ENCODE data around the gene SH3PXD2A. TPM values are rescaled to one million over a fixed set of nuclear protein-coding genes. Genes with fewer than 3 reads are reported as not detected.
A peak's percentile ranks its signal among the peaks of the same experiment; 100 is the strongest.
"Not testable (repeated sequence)": the region's sequence is repeated elsewhere in the genome, so short reads cannot be mapped to it uniquely, and the experiment has no call there.

The SH3PXD2A gene
- total RNA-seq, 1 experiment from 2014 or later: 0.82 TPM

GRCh38 chr10:103816431-103816830 is 38.9 kb downstream of the SH3PXD2A start:
- DNase-seq (ENCODE audit: extremely low read depth, low read depth): peak; percentile 72

DNA sequence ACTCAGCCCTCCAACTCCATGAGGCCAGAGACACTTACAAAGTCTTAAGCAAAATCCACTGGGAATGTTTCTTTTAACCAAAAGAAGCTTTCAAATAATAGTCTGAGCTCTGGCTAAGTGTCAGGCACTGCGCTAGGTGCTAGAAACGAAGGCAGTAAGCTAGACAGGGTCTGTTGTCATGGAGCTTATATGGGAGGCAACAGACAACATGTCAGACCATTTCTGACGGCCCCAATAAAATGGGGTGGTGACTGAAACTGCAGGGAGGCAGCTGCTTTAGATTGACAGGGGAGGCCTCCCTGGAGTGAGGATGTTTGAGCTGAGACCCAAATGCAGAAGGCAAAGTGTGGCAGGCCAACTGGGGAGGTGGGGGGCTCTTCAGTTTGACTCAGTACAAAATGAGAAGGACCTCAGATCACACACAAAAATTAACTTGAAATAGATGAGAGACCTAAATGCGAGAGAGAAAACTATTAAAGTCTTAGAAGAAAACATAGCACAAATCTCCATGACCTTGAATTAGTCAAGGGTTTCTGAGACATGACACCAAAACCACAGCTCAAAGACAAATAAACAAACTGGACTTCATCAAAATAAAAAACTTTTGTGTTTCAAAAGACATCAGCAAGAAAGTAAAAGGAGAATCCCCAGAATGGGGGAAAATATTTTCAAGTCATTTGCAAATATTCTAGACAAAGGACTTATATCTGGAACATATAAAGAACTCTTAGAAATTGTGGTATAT is 40.6 kb downstream of the SH3PXD2A start:
- DNase-seq (ENCODE audit: extremely low read depth, low read depth): no peak

GRCh38 chr10:103814105-103814504 is 41.3 kb downstream of the SH3PXD2A start:
- DNase-seq (ENCODE audit: extremely low read depth, low read depth): no peak

- not testable (repeated sequence) for DNase-seq (ENCODE audit: extremely low read depth, low read depth)
Observed at GRCh38 chr10:103813312-103813711, 42.1 kb downstream of the SH3PXD2A start.

GRCh38 chr10:103812432-103812831 is 42.9 kb downstream of the SH3PXD2A start:
- DNase-seq (ENCODE audit: extremely low read depth, low read depth): no peak

DNA sequence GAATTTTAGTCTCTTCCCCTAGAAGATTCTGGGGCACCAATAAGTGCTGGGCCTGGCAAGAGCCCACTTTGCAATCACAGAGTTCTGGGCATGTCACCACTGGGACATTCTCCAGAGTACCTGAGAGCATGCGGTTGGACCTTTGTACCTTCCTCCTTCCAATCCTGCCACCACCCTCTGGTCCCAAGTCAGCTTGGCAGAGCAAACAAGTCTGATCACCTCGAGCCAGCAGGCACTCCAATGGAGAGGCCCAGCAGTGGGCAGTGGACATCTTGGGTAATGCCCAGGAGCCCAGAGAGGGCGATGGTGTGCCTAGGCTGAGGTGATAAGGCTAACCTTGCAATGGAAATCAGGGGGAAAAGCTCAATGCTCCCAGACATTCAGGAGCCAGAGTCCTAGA is 43.4 kb downstream of the SH3PXD2A start:
- no peak for DNase-seq (ENCODE audit: extremely low read depth, low read depth)

- DNase-seq (ENCODE audit: extremely low read depth, low read depth): no peak
Observed at GRCh38 chr10:103811463-103811862, 43.9 kb downstream of the SH3PXD2A start.

- DNase-seq (ENCODE audit: extremely low read depth, low read depth): no peak
Observed at GRCh38 chr10:103808780-103809179, 46.6 kb downstream of the SH3PXD2A start.

DNA sequence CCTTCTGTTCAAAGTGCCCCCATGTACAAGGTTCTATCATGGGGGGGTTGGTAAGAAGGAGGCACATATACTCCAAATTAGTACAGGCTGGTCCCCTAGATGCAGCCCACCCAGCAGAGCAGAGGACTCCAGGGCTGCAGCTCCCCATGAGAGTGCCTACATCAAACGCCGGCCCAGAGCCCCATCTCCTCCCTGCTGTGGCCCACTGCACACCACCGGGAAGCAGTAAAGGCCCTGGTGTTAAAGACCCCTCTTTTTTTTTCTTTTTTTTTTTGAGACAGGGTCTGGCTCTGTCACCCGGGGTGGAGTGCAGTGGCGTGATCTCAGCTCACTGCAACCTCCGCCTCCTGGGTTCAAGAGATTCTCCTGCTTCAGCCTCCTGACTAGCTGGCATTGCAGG is 47.4 kb downstream of the SH3PXD2A start:
- no peak for DNase-seq (ENCODE audit: extremely low read depth, low read depth)

- DNase-seq (ENCODE audit: extremely low read depth, low read depth): no peak
Observed at GRCh38 chr10:103806395-103807187, 48.8 kb downstream of the SH3PXD2A start.

DNA sequence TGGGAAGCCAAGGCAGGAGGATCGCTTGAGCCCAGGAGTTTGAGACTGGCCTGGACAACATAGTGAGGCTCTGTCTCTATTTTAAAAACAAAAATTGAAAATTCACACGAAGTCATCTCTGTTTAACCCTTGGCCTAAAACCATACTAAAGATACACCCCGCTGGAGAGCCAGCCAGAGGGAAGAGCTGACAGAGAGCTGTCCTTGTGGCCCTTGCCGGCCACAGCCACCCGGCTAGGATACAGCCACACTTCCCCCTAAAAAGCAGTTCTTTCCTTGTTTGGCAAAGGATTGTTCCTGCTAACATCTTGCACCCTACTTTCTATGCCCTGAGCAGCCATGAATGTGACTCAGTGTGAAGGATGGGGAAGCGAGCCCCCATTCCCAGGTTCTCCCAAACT is 49.6 kb downstream of the SH3PXD2A start:
- DNase-seq (ENCODE audit: extremely low read depth, low read depth): no peak

GRCh38 chr10:103804871-103805270 is 50.5 kb downstream of the SH3PXD2A start:
- no peak for DNase-seq (ENCODE audit: extremely low read depth, low read depth)

DNA sequence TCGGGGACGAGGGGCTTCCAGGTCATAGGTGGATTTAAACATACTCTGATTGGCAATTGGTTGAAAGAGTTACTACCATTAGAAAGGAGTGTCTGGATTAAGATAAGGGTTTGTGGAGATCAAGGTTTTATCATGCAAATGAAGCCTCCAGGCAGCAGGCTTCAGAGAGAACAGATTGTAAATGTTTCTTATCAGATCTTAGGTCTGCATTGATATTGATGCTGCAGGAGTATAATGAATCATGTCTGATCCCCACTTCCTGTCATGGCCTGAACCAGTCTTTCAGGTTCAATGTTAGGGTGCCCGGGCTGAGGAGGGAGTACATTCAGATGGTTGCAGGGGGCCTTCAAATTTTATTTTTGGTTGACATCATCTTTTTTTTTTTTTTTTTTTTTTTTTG is 51.4 kb downstream of the SH3PXD2A start:
- DNase-seq (ENCODE audit: extremely low read depth, low read depth): no peak

DNA sequence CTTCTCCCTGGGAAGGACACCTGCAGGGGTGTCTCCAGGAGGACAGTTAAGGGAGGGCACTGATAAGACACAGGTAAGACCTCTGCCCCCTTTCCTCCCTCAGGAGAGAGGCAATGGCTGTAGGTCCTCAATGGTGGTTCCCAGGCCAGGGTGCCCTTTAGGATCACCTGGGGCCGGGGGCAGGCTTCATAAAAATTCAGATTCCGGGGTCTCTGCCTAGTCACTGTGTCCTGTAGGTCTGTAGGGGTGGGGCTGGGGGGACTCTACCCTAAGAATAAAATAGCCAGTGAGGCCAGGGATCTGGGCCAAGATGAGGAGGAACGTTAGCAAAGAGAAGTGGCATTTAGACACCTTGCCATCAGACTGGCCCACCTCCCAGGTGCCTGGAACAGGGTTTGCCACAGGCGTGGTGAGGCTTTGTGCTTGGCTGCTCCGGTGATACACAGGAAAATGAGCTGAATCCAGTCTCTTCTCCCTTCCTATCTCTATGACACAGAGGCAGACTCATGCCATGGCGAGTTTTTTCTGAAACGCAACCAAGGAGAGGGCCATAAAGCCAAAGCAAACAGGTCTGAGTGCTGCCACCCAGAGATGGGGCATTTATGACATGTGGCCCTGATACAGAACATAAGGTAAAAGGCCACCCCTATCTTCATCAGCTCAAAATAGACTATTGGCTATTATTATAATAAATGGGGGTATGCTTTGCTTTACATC is 52.6 kb downstream of the SH3PXD2A start:
- no peak for DNase-seq (ENCODE audit: extremely low read depth, low read depth)

DNA sequence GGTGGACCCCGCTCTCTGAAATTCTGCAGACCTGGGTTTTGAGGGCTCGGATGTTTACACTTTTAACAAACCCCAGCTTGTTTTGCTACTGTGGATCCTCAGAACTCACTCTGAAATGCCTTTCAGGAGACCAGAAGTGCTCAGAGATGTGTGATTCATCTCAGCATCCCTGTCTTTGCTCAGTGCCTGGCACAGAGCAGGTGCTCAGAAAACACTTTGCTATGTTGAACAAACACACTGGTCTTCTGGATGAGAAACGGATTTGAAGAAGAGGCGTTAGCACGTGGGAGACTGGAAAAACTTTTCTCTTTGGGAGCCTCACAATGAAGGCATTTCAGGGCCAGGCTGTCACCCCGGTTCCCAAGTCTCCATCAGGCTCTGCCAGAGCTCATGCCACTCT is 53.3 kb downstream of the SH3PXD2A start:
- DNase-seq (ENCODE audit: extremely low read depth, low read depth): no peak

GRCh38 chr10:103800789-103801540 is 54.4 kb downstream of the SH3PXD2A start:
- DNase-seq (ENCODE audit: extremely low read depth, low read depth): no peak

GRCh38 chr10:103800089-103800488 is 55.3 kb downstream of the SH3PXD2A start:
- DNase-seq (ENCODE audit: extremely low read depth, low read depth): no peak

DNA sequence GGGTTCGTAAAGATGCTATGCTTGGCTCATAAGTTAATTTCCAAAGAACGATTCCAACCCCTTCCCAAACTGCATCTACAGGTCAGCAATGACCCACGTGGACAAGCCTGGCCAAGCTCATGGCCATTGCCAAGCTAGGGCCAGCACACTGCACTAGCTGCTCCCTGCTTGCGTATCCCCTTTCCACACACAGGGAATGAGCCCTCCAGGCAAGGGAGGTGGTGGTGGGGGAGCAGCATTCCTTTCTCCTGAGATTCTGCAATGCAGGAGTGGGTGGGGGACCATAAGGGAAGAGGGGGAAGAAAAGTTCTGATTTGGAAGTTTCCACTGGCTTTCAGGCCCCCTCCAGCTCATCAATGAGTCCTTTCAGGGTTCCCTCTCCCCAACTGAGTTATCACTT is 56.0 kb downstream of the SH3PXD2A start:
- DNase-seq (ENCODE audit: extremely low read depth, low read depth): no peak

- no peak for DNase-seq (ENCODE audit: extremely low read depth, low read depth)
Observed at GRCh38 chr10:103798511-103798910, 56.9 kb downstream of the SH3PXD2A start.

DNA sequence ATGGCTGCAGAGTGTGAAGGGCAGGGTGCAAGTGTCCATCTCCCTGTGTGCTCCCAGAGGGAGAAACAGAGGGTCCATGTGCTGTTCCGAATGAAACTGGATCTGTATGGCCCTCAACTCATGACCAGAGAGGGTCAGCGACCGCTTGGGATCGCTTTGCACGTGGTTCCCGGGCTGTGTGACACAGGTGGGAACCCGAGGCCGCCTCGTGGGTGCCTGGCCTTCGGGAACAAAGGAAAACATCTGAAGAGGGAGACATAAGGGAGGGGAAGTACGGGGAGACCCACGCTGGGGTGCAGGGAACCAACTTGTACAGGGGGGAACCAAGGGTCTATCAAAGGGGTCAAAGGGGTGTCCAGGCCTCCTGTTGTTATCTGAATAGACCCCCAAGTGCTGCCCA is 57.5 kb downstream of the SH3PXD2A start:
- no peak for DNase-seq (ENCODE audit: extremely low read depth, low read depth)

Measured in NCI-H460 (cell line).